ENCODE measurements around the gene ZBTB48. TPM values are rescaled to one million over a fixed set of nuclear protein-coding genes. Genes with fewer than 3 reads are reported as not detected.
A peak's percentile ranks its signal among the peaks of the same experiment; 100 is the strongest.

ZBTB48 gene
- total RNA-seq, 2 donors from 2014 or later = 20.7 to 28.9 TPM

GRCh38 chr1:6588893-6589520 is 9.2 kb downstream of the ZBTB48 start:
- DNase-seq (ENCODE audit: low spot score) = no peak
- H3K4me3 ChIP-seq = no peak overlapping the region
- H3K4me1 ChIP-seq (ENCODE audit: control insufficient read depth in 1 of 2, low read depth in 2 of 2) = peaks cover 49 to 83% of the 10 kb centered on the region in 2 donors
- peak overlapping the region; percentile 31 to 82 for H3K27ac ChIP-seq
- no peak for ATAC-seq (ENCODE audit: insufficient number of reproducible peaks, low FRiP score, low read depth)
- H3K36me3 ChIP-seq = peaks cover 43% of the 10 kb centered on the region
- no peaks in the 10 kb centered on the region for H3K9me3 ChIP-seq
- TF ChIP-seq CTCF (IDR thresholded peaks at IDR 0.05) = no peak
- H3K27me3 ChIP-seq (replicated peaks; ENCODE audit: insufficient read depth) = no peaks in the 10 kb centered on the region

- Histone ChIP-seq H3K9me3 (no peaks in the 10 kb centered on the region), H3K27ac (peak overlapping the region; percentile 82 to 90), H3K4me3 (no peak overlapping the region), H3K36me3 (peaks cover 53% of the 10 kb centered on the region), H3K27me3 (replicated peaks; ENCODE audit: insufficient read depth) (no peaks in the 10 kb centered on the region), H3K4me1 (ENCODE audit: control insufficient read depth in 1 of 2, low read depth in 2 of 2) (peaks cover 49 to 80% of the 10 kb centered on the region in 2 donors)
- no peak for ATAC-seq (ENCODE audit: insufficient number of reproducible peaks, low FRiP score, low read depth)
- no peak for DNase-seq (ENCODE audit: low spot score)
- TF ChIP-seq CTCF (IDR thresholded peaks at IDR 0.05) = no peak
Measured at GRCh38 chr1:6590046-6590445, 10.3 kb downstream of the ZBTB48 start.

GRCh38 chr1:6591222-6591621 is 11.4 kb downstream of the ZBTB48 start:
- DNase-seq (ENCODE audit: low spot score) (peak; percentile 49), ATAC-seq (ENCODE audit: insufficient number of reproducible peaks, low FRiP score, low read depth) (peak; percentile 68)
- no peak for TF ChIP-seq CTCF (IDR thresholded peaks at IDR 0.05)
- Histone ChIP-seq H3K4me3 (peak overlapping the region; percentile 32), H3K27me3 (replicated peaks; ENCODE audit: insufficient read depth) (no peaks in the 10 kb centered on the region), H3K36me3 (peaks cover 65% of the 10 kb centered on the region), H3K4me1 (ENCODE audit: control insufficient read depth in 1 of 2, low read depth in 2 of 2) (peaks cover 49 to 88% of the 10 kb centered on the region in 2 donors), H3K9me3 (no peaks in the 10 kb centered on the region), H3K27ac (peak overlapping the region; percentile 82 to 90)

GRCh38 chr1:6591644-6592043 is 11.8 kb downstream of the ZBTB48 start:
- H3K4me3 ChIP-seq = peak overlapping the region; percentile 32
- DNase-seq (ENCODE audit: low spot score) (no peak), ATAC-seq (ENCODE audit: insufficient number of reproducible peaks, low FRiP score, low read depth) (no peak)
- H3K36me3 ChIP-seq = peaks cover 67% of the 10 kb centered on the region
- H3K4me1 ChIP-seq (ENCODE audit: control insufficient read depth in 1 of 2, low read depth in 2 of 2) = peaks cover 52 to 89% of the 10 kb centered on the region in 2 donors
- H3K27ac ChIP-seq = peak overlapping the region; percentile 82 to 90
- H3K9me3 ChIP-seq = no peaks in the 10 kb centered on the region
- no peak for TF ChIP-seq CTCF (IDR thresholded peaks at IDR 0.05)
- H3K27me3 ChIP-seq (replicated peaks; ENCODE audit: insufficient read depth) = no peaks in the 10 kb centered on the region

DNA sequence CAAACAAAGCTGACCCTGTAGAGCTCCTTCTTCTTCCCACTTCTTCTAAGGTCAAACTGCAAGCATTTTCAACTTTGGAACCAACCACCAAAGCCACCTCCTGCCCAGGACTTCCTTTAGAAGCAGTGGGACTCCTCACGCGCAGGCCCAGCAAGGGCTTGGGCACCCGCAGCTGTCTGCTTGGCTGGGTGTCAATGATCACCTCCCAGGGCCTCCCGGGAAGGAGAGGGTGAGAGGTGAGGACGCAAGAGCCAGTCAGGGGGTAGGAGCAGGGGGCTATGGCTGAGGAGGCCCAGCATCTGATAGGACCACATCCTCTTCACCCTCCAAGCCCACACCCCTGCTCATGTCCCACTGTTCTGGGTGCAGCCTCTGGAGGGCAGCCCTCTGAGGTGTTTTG is 12.6 kb downstream of the ZBTB48 start:
- Histone ChIP-seq H3K27me3 (replicated peaks; ENCODE audit: insufficient read depth) (no peaks in the 10 kb centered on the region), H3K36me3 (peaks cover 75% of the 10 kb centered on the region), H3K9me3 (no peaks in the 10 kb centered on the region), H3K4me3 (no peak overlapping the region), H3K4me1 (ENCODE audit: control insufficient read depth in 1 of 2, low read depth in 2 of 2) (peaks cover 56 to 89% of the 10 kb centered on the region in 2 donors), H3K27ac (peak overlapping the region; percentile 82 to 90)
- no peak for ATAC-seq (ENCODE audit: insufficient number of reproducible peaks, low FRiP score, low read depth)
- no peak for DNase-seq (ENCODE audit: low spot score)
- TF ChIP-seq CTCF (IDR thresholded peaks at IDR 0.05) = no peak

All from thoracic aorta (tissue), 2 donors.